GM19193 (cell line): ENCODE results near the gene DCST2.

Experiments used
- POLR2A ChIP-seq: IDR thresholded peaks from 4 replicates; pipeline ENCODE4 v1.6.1; 2011; ENCODE audit not compliant: insufficient read depth, insufficient read length; ENCODE audit errors: extremely low read depth

DCST2 gene

GRCh38 chr1:155044812-155045657 lies 11.5 kb upstream of the DCST2 start:
- no peak for TF ChIP-seq POLR2A

GRCh38 chr1:155044365-155044764 lies 10.8 kb upstream of the DCST2 start:
- TF ChIP-seq POLR2A: no peak

GRCh38 chr1:155043793-155044192 lies 10.2 kb upstream of the DCST2 start:
- no peak for TF ChIP-seq POLR2A

GRCh38 chr1:155043301-155043702 lies 9.7 kb upstream of the DCST2 start:
- TF ChIP-seq POLR2A: no peak

- no peak for TF ChIP-seq POLR2A
These were observed 9.2 kb upstream of the DCST2 start for GRCh38 chr1:155042789-155043188.

- no peak for TF ChIP-seq POLR2A
These were observed 6.9 kb upstream of the DCST2 start for GRCh38 chr1:155040358-155041093.

GRCh38 chr1:155039308-155039669 lies 5.7 kb upstream of the DCST2 start:
- TF ChIP-seq POLR2A: no peak

GRCh38 chr1:155038602-155039307 lies 5.2 kb upstream of the DCST2 start:
- no peak for TF ChIP-seq POLR2A

GRCh38 chr1:155037851-155038441 lies 4.4 kb upstream of the DCST2 start:
- TF ChIP-seq POLR2A: no peak

- TF ChIP-seq POLR2A: no peak
These were observed 3.5 kb upstream of the DCST2 start for GRCh38 chr1:155037043-155037442.

GRCh38 chr1:155035936-155036335 lies 2.4 kb upstream of the DCST2 start:
- TF ChIP-seq POLR2A: no peak

- no peak for TF ChIP-seq POLR2A
These were observed 982 bp upstream of the DCST2 start for GRCh38 chr1:155034318-155035208.

GRCh38 chr1:155032886-155033285 lies 695 bp downstream of the DCST2 start:
- no peak for TF ChIP-seq POLR2A

GRCh38 chr1:155030899-155031298 lies 2.7 kb downstream of the DCST2 start:
- TF ChIP-seq POLR2A: no peak
